GM18505 (cell line): Measurements from ENCODE around the gene ITGB1BP1.
"Not testable (repeated sequence)": the region's sequence is repeated elsewhere in the genome, so short reads cannot be mapped to it uniquely, and the experiment has no call there.

Experiments used
- ATAC-seq: cut with Tn5 transposase; IDR thresholded peaks from one replicate; pipeline ENCODE4 v1.9.1; 2021; ENCODE audit not compliant: unreplicated experiment
- POLR2A ChIP-seq: IDR thresholded peaks from 4 replicates; pipeline ENCODE4 v1.6.1; 2011; ENCODE audit warnings: borderline replicate concordance; ENCODE audit not compliant: insufficient read depth, insufficient read length; ENCODE audit errors: extremely low read depth

ITGB1BP1 gene

DNA sequence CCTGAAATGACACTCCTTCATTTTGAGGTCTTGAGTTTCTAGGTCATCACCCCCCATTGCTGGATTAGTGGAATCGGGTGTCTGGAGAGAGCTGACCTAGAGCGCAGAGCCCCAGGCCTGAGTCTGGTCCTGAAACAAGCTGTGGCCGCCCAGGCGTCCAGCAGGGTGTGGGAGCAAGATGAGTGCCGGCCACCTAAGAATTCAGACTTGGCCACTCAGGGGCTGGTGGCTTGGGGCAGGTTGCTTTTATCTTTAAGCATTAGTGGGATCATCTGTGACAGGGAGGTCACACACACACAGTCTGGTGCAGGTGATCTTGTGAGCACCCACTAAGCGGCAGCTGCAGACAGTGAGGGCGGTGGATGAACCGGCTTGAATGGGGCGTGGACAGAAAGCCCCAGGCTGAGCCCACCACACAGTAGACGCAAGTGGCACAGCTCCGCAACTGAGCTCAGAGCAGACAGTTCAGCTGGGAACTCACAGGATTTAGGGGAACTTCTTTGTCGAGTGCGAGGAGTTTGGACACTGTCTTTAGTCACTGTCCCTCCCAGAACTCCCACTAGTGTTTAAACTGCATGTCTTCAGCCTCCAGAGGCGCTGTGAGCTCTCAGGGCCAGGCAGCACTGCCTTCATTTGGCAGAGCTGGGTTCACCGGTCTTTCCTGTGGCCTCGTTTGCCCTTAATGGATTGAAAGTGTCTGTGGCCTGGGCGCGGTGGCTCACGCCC, 21.5 kb downstream of the ITGB1BP1 start:
- ATAC-seq: no peak
- TF ChIP-seq POLR2A: no peak

DNA sequence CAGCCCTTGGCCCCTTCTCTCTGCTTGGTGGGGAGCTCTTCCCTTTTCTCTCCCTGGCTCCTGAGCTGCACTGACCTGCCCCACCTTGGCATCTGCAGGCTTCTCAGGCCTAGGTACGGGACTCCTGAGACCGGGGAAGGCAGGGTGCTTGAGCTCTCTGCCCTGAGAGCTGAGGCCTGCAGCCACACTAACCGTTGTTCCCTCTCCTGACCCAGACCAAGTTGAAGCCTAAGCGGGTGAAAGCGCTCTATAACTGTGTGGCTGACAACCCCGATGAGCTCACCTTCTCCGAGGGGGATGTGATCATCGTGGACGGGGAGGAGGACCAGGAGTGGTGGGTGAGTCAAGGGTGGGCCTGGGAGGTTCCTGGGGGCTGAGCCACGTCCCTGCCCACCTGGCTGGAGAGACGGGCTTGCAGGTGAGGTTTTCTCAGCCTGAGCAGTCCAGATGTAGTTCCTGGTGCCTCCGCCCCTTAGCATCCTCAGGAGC, 22.2 kb downstream of the ITGB1BP1 start:
- no peak for TF ChIP-seq POLR2A
- no peak for ATAC-seq

DNA sequence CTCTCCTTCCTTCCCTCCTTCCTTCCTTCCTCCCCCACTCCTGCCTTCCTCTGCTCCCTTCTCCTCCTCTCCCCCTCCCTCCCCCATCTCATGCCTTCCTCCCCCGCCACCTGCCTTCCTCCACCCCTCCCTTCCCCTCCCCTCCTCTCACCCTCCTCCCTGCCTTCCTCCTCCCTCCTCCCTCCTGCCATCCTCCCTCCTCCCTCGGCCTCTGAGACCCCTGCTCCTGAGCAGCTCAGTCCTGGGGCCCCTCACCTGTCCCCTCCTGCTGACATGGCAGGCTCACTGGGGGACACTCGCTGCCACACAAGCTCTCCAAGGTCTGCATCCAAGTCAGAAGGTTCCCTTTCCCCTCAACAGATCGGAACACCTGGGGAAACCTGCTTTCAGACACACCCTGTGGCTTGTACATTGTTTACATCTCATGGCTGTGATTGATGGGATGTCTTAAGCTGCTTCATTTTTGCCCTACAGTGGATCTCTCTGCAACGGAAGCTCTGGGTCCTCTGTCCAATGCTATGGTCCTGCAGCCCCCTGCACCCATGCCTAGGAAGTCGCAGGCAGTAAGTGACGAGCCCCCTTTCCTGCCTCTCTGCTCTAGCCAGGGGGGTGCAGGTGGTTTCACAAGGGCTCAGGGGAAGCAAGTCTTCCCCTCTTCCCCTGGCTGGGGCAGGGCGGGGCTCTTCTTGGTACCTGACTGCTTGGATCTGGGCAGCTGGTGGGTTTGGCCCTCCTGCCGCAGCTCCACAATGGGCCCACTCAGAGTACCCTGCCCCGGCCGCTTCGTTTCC, 22.9 kb downstream of the ITGB1BP1 start:
- no peak for ATAC-seq
- no peak for TF ChIP-seq POLR2A

DNA sequence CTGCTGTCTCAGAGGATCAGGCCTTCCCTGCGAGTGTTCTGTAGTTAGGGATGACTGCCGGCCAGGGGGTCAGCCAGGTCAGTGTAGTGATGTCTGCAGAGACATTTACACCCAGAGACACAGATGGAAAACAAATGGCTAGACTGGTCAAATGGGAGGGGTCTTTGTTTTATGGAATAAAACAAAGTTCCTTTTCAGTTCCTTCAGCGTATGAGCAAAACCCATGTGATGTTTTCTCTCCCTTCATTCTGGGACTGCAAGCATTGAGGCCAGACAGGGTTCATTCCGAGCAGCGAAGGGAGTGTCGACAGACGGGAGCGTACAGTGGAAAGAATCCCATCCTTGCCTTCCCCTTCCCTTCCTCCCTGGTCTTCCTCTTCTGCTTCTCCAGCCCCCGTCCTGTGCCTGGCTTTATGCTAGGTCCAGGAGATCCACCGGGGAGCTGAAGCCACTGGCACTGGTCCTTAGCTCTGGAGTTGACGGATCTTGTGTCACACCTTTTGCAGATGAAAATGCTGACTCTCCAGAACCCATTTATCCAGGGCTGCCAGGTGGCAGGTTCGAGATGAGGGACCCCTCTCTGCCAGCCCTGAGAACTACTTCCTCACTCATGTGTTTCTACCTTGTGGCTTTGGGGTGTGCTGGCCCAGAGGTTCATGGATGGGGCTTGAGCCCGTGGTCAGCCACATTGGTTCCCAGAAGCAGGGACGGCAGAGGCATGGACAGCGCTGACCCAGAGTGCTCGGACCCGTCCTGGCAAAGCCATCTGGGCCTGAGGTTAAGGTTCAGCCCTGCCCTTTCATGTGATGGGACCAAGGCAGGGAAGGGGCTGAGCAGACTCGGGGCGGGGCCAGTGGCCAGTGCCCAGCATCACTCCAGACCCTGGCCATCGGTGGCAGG, 24.2 kb downstream of the ITGB1BP1 start:
- no peak for ATAC-seq

DNA sequence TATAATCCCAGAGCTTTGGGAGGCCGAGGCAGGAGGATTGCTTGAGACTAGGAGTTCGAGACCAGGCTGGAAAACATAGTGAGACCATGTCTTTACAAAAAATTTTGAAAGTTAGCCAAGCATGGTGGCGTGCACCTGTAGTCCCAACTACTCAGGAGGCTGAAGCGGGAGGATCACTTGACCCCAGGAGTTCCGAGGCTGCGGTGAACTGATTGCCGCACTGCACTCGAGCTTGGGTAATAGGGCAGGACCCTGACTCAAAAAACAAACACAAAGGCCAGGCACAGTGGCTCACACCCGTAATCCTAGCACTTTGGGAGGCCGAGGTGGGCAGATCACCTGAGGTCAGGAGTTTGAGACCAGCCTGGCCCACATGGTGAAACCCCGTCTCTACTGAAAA, 25.1 kb downstream of the ITGB1BP1 start:
- ATAC-seq: not testable (repeated sequence)

More for the DNA sequence above, 24.2 kb downstream of the ITGB1BP1 start:
- no peak for TF ChIP-seq POLR2A

DNA sequence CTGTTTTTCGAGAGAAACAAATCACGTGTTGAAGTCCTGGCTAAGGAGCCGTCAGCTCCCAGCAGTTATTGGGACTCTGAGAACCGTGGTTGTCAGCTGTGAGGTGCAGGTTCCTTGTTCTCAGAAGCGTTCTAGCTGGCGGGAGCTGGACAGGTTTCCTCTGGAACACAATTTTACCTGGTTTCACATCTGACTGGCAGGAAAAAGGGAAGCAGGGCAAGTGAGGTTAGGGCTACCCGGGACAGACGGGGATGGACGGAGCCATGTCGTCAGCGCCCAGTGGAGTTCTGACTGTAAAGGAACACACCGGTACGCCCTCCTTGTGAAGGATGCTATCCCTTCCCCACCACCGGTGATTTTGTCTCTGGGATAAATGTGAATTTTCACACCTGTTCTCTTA, 26.1 kb downstream of the ITGB1BP1 start:
- TF ChIP-seq POLR2A: no peak
- no peak for ATAC-seq

DNA sequence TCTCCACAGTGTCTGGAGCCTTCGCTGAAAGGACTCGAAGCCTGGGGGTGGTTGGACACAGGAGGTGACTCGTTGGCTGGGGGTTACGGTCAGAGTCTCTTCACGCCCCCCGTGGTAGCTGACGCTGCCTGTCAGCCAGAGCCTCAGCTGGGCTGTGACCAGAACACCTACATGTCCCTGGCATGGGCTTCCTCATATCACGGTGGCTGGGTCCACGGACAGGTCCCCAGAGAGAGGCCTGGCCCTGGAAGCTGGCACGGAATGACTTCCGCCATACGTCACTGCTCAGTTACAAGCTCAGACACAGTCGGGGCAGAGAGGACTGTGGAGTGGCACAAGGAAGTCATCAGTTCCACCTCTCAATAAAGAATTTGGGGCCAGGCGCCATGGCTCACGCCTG, 28.5 kb downstream of the ITGB1BP1 start:
- TF ChIP-seq POLR2A: no peak
- no peak for ATAC-seq

DNA sequence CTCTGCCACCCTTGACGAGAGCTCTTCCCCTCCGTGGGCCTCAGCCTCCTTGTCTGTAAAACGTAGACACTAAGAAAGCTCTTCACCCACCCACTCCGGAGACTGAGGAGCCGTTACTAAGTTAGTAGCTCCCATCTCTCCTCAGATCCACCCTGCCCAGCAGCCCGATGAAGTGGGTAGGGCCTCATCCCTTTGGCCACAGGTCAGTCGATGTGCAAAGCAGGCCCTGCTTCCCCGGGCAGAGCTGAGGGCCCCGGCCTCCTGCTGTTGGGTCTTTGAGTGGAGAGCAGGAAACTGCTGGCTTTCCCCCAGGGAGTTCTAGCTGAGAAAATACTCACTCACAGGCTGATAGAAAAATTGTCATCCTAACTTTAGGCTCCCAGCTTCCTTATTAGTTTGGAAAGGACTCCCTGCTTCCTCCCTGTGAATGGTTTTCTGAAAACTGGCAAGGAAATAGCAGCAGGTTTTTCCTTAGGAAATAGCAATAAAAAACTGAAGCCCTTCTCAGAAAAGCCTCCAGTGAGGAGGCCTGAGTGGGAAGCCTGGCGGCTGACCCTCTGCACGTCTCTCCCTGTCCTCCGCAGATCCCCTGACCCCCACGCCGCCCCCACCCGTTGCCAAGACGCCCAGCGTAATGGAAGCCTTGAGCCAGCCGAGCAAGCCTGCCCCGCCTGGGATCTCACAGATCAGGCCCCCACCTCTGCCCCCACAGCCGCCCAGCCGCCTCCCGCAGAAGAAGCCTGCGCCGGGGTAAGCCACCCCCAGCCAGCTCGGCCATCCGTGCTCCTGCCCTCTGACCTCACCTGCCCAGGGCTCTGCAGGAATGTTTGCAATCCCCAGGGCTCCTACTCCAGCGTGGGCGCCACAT, 30.2 kb downstream of the ITGB1BP1 start:
- no peak for TF ChIP-seq POLR2A
- ATAC-seq: no peak

DNA sequence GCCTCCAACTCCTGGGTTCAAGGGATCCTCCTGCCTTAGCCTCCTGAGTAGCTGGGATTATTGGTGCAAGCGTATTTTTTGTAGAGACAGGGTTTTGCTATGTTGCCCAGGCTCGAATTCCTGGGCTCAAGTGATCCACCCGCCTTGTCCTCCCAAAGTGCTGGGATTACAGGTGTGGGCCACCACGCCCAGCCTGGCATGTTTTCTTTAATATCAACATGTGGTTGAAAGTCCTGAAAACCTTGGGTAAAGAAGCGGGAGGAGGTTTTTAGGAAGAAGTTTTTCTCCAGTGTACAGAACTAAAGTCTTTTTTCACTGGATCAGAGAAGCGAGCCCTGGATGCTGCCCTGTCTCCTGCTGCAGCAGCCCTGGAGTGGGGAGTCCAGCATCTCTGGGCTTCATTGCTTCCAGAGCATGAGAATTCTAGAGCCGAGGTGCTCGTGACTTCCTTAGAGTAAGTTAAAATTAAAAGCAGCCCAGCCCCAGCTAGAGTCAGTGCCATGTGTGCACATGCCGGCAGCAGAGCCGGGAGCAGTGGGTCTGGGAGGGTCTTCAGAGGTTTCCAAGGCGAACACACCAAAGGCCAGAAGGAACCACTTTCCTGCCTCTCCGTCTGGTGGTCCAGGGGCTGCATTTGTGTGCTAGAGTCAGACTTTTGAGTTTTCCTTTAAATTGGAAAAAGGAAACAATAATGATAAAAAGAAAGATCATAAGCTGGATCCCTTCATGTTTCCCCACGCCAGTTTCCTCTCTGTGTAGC, 31.2 kb downstream of the ITGB1BP1 start:
- no peak for ATAC-seq
- no peak for TF ChIP-seq POLR2A

DNA sequence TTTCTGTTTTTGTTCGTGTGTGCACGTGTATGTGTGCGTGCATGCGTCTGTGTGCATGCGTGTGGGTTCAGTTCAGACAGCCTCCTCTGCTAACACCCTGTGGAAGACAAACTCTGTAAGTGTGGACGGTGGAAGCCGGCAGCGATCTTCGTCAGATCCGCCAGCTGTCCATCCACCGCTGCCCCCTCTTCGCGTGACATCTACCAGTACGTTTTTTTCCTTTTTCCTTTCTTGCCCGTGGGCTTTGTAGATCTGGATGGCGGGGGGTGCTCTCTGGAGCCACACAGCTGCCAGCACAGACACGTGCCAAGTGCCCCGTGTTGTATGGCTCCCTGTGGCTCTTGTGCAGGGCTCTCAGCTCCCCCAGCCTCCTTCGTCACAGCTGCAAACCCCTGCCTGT, 32.3 kb downstream of the ITGB1BP1 start:
- no peak for TF ChIP-seq POLR2A
- ATAC-seq: no peak

DNA sequence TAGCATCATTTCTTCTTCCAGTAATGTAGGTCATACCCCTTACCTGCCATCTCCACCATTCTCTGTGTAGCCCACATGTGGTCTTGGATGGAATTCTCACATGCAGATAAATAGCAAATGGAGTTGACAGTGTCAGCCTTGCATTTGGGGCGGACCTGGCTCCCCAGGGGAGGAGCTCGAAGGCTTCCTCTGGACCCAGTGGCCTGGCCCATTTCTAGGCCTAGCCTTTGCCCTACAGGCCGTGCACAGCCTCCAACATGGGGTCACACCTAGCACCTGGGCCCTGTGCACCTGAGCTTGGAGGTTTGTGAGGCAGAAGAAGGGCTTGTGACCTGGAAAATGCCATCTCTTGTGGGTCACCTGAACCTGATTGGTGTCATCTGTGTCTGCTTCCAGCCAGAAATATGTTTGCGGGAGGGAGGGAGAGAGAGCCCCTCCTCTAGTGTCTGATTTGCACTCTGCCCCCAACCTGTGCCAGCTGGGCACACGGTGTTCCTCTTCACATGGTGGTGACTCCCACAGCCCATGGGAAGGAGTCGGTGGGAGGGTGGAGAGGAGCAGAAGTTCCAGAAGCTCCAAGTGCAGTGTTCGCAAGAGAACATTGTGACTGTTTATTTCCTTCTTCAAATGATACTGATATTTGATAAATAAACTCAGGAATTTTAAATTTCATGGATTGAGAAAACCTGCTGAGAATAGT, 33.0 kb downstream of the ITGB1BP1 start:
- no peak for TF ChIP-seq POLR2A
- no peak for ATAC-seq

DNA sequence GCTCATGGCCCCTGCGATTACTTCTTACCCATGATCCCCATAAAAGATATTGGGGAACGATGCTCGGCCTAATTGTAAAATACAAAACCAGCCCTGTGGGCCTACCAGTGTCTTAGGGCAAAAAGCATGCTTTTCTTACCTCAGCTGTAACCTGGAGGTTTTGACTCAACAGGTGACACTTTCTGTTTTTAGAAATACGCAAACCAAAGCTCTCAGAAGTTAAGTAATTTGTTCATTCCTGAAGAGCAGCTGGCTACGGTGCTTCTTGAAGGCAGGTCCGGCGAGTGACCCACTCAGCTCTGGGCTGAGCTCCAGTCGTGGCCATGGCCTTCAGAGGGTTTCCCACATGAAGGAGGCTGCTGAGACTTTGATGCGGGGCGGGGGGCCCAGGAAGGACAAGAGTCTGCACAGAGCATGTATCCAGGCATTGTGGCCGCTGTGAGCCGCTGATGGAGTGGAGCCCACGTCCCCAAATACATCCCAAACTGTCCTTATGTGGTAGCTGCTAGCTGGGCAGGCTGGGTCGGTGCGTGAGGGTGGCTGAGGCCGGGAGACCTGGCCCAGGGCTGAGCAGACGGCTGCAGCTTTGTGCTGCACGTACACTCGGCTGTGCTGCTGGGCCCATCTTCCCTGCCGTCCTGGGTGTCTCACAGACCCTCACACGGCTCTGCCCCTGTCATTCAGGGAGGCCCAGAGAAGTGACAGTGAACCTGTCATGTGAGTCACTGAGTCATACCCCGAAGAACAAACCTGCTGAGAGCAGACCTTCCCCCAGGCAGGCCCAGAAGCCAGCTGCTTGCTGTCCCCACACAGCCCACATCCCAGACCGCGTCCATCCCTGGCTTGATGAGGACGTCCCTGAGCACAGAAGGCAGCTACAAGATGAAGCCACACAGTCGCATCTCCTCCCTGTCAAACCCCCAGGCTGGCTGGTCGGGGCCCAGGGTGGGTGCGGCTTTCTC, 34.1 kb downstream of the ITGB1BP1 start:
- no peak for TF ChIP-seq POLR2A
- ATAC-seq: no peak
